ENCODE data around the gene MOGAT3. TPM values are rescaled to one million over a fixed set of nuclear protein-coding genes. Genes with fewer than 3 reads are reported as not detected.

MOGAT3 gene
- total and polyA plus RNA-seq, 9 of the 15 experiments (the other 6 are each of a cell fraction or from before 2014, with no cell fraction given): 0.07 to 0.17 (median 0.13) TPM; not detected in 6

DNA sequence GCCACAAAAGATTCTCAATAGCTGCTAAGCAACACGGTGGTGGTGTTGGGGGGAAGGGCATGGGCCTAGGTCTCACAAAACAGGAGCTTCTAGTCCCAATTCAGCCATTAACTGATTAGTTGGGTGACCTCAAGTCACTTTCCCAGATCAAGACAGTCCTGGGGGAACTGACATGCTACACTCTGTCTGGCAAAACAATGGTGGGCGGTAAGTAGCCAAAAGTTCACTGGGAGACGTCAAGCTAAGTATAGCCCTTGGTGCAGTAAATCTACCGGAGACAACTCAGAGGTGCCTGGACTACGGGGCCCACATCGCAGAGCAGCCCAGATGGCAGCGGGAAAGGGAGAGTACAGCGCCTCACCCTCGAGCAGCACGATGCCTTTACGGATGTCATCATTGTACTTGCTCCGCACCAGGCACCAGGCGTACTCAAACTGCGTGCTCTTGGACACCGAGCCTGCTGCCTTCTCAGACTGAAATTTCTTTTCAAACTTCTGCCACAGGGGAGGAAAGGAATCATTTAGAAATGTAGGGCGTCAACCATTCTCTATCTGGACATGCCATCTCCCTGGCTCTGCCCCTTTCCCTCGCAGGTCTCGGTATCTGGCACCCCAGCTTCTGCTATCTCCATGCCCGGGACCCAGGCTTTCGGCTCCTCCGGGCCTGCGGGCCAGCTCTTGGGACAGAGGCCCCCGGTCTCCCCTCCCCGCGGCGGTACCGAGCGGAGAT is 43.0 kb upstream of the MOGAT3 start (continued):
- TF ChIP-seq ZNF407 (IDR thresholded peaks at IDR 0.05; ENCODE audit: low read depth) (no peak), CEBPB (tag; IDR thresholded peaks at IDR 0.05) (no peak; the same call in 1 of the 2 replicates), CCNT2 (IDR thresholded peaks at IDR 0.05; ENCODE audit: borderline replicate concordance, extremely low read depth, insufficient read length, low read depth, low read length) (peak; percentile 59), ZNF75A (CRISPR knock-in tag; IDR thresholded peaks at IDR 0.05) (no peak), ZNF395 (CRISPR knock-in tag; IDR thresholded peaks at IDR 0.05) (0 out of 2 replicates have a peak, but pooled peaks have one; percentile 17), NEUROD1 (IDR thresholded peaks at IDR 0.05; ENCODE audit: borderline replicate concordance, low read depth, low read length, partially characterized antibody) (no peak), ZNF274 (IDR thresholded peaks at IDR 0.05; ENCODE audit: borderline replicate concordance, low read depth, low read length) (no peak), DACH1 (IDR thresholded peaks at IDR 0.05; ENCODE audit: partially characterized antibody) (no peak), ZNF444 (CRISPR knock-in tag; IDR thresholded peaks at IDR 0.05) (no peak), PHF20 (IDR thresholded peaks at IDR 0.05; ENCODE audit: partially characterized antibody) (no peak), STAG1 (CRISPR knock-in tag; IDR thresholded peaks at IDR 0.05; ENCODE audit: borderline replicate concordance) (no peak), GTF2E2 (tag; IDR thresholded peaks at IDR 0.05) (no peak)
- TF ChIP-seq, protein P1, sequence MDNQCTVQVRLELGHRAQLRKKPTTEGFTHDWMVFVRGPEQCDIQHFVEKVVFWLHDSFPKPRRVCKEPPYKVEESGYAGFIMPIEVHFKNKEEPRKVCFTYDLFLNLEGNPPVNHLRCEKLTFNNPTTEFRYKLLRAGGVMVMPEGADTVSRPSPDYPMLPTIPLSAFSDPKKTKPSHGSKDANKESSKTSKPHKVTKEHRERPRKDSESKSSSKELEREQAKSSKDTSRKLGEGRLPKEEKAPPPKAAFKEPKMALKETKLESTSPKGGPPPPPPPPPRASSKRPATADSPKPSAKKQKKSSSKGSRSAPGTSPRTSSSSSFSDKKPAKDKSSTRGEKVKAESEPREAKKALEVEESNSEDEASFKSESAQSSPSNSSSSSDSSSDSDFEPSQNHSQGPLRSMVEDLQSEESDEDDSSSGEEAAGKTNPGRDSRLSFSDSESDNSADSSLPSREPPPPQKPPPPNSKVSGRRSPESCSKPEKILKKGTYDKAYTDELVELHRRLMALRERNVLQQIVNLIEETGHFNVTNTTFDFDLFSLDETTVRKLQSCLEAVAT (IDR thresholded peaks at IDR 0.05): no peak; a peak in 1 of 4 replicates
- TF ChIP-seq, protein P2, sequence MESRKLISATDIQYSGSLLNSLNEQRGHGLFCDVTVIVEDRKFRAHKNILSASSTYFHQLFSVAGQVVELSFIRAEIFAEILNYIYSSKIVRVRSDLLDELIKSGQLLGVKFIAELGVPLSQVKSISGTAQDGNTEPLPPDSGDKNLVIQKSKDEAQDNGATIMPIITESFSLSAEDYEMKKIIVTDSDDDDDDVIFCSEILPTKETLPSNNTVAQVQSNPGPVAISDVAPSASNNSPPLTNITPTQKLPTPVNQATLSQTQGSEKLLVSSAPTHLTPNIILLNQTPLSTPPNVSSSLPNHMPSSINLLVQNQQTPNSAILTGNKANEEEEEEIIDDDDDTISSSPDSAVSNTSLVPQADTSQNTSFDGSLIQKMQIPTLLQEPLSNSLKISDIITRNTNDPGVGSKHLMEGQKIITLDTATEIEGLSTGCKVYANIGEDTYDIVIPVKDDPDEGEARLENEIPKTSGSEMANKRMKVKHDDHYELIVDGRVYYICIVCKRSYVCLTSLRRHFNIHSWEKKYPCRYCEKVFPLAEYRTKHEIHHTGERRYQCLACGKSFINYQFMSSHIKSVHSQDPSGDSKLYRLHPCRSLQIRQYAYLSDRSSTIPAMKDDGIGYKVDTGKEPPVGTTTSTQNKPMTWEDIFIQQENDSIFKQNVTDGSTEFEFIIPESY (CRISPR knock-in tag; IDR thresholded peaks at IDR 0.05): peak; percentile 59; the same call in 1 of the 2 replicates

All from K562 (cell line).